ENCODE measurements around the gene ZBTB47. TPM values are rescaled to one million over a fixed set of nuclear protein-coding genes. Genes with fewer than 3 reads are reported as not detected.

The ZBTB47 gene
- total RNA-seq, 1 donor from 2014 or later: 20.0 TPM

DNA sequence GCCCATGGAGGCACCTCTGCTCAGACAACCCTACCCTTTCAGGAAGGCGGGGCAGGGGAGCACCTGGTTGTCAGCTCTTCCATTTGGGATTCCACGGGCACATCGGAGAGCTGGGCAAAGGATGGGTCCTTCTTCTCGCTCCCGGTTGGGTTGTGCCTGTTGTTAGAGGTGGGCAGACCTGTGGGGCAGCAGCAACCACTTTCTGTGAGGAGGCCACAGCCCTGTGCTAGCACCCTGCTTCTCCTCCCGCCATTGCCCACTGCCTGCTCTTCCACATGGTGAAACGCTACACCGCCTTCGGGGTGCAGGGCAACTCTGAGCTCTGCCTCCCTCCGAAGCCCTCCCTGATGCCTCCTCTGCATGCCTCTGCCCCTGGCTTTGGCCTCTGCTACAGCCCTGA lies 56.1 kb downstream of the ZBTB47 start:
- no peaks in the 10 kb centered on the region for H3K27me3 ChIP-seq (ENCODE audit: low read depth)
- intact Hi-C loops (cut with DNase I): no loop called here
- no peak overlapping the region for H3K27ac ChIP-seq
- H3K9me3 ChIP-seq: no peaks in the 10 kb centered on the region
- H3K4me3 ChIP-seq: no peak overlapping the region
- H3K4me1 ChIP-seq: no peaks in the 10 kb centered on the region
- TF ChIP-seq, protein P1, sequence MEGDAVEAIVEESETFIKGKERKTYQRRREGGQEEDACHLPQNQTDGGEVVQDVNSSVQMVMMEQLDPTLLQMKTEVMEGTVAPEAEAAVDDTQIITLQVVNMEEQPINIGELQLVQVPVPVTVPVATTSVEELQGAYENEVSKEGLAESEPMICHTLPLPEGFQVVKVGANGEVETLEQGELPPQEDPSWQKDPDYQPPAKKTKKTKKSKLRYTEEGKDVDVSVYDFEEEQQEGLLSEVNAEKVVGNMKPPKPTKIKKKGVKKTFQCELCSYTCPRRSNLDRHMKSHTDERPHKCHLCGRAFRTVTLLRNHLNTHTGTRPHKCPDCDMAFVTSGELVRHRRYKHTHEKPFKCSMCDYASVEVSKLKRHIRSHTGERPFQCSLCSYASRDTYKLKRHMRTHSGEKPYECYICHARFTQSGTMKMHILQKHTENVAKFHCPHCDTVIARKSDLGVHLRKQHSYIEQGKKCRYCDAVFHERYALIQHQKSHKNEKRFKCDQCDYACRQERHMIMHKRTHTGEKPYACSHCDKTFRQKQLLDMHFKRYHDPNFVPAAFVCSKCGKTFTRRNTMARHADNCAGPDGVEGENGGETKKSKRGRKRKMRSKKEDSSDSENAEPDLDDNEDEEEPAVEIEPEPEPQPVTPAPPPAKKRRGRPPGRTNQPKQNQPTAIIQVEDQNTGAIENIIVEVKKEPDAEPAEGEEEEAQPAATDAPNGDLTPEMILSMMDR (IDR thresholded peaks at IDR 0.05): no peak
- DNase-seq (peak; percentile 32), ATAC-seq (no peak)
- H3K36me3 ChIP-seq: no peaks in the 10 kb centered on the region

DNA sequence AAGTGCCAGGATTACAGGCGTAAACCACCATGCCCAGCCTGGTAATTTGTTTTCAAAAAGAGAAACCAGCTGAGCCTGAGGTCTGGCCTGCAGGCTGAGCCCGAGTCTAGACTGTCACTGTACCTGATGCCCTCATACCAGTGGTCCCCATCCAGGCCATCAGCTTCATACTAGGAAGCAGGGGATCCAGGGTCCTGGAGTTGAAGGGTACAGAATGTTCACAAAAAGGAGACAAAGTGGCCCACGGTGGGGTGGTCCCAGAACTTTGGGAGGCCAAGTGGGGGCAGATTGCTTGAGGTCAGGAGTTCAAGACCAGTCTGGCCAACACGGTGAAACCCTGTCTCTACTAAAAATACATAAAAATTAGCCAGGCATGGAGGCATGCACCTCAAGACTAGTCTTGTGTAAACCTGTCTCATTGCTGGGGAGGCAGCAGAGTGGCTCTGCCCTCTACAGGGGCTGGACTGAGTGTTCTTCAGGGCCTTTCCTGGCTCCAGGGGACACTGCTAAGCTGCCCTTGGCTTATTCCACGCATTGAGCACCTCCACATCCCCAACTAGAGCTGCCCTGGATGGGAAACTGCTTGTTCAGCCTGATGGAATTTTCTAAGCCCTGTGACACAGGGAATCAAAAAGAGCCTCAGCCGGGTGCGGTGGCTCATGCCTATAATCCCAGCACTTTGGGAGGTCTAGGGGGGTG lies 57.0 kb downstream of the ZBTB47 start:
- Histone ChIP-seq H3K27ac (no peak overlapping the region), H3K27me3 (ENCODE audit: low read depth) (no peaks in the 10 kb centered on the region), H3K4me1 (no peaks in the 10 kb centered on the region), H3K9me3 (no peaks in the 10 kb centered on the region), H3K36me3 (no peaks in the 10 kb centered on the region), H3K4me3 (no peak overlapping the region)
- TF ChIP-seq, protein P1 (IDR thresholded peaks at IDR 0.05): no peak
- intact Hi-C loops (cut with DNase I): no loop called here
- ATAC-seq (no peak), DNase-seq (no peak)

- DNase-seq (no peak), ATAC-seq (no peak)
Observed at GRCh38 chr3:42711491-42712343, 58.2 kb downstream of the ZBTB47 start.

GRCh38 chr3:42712344-42712648 lies 58.8 kb downstream of the ZBTB47 start:
- Histone ChIP-seq H3K27me3 (ENCODE audit: low read depth) (no peaks in the 10 kb centered on the region), H3K4me3 (no peak overlapping the region), H3K27ac (no peak overlapping the region), H3K36me3 (no peaks in the 10 kb centered on the region), H3K4me1 (no peaks in the 10 kb centered on the region), H3K9me3 (no peaks in the 10 kb centered on the region)
- intact Hi-C loops (cut with DNase I): no loop called here
- no peak for ATAC-seq
- no peak for DNase-seq
- TF ChIP-seq, protein P1 (IDR thresholded peaks at IDR 0.05): no peak

More at GRCh38 chr3:42711491-42712343, 58.2 kb downstream of the ZBTB47 start:
- Histone ChIP-seq H3K36me3 (no peaks in the 10 kb centered on the region), H3K27me3 (ENCODE audit: low read depth) (no peaks in the 10 kb centered on the region), H3K4me1 (no peaks in the 10 kb centered on the region), H3K27ac (no peak overlapping the region), H3K4me3 (no peak overlapping the region), H3K9me3 (no peaks in the 10 kb centered on the region)
- intact Hi-C loops (cut with DNase I): no loop called here
- TF ChIP-seq, protein P1 (IDR thresholded peaks at IDR 0.05): no peak

DNA sequence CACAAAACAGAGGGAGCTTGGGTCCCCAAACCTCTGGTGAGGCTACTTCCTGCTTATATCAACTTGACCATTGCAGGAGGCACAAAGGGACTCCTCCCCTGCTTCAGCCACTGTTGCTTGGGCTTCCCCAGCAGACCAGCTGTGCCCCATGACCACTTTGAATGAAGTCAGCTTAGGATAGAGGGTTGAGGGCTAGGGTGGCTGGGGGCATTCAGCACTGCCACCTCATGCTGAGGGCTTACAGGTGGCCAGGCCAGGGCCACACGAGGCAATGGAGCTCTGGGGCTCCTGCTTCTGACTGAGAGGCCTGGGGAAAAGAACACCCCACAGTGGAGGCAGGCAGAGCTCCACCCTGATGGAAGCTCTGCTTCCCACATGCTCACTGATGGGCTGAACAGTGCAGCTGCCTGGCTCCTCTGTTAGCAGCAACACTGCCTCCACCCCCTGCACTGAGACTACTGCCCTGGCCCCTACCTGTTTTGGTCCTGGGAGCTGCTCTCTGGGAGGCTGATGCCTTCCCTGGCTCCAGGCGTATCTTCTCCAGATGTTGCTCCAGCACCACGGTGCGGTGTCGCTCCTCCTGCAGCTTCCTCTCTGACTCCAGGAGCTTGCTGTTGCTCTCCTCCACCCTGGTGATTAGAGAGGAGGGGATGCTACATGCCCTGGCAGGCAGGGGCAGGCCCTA lies 59.3 kb downstream of the ZBTB47 start:
- H3K4me1 ChIP-seq: no peaks in the 10 kb centered on the region
- no peaks in the 10 kb centered on the region for H3K27me3 ChIP-seq (ENCODE audit: low read depth)
- intact Hi-C loops (cut with DNase I): no loop called here
- no peaks in the 10 kb centered on the region for H3K36me3 ChIP-seq
- no peaks in the 10 kb centered on the region for H3K9me3 ChIP-seq
- no peak overlapping the region for H3K27ac ChIP-seq
- no peak for ATAC-seq
- TF ChIP-seq, protein P1 (IDR thresholded peaks at IDR 0.05): no peak
- H3K4me3 ChIP-seq: no peak overlapping the region
- DNase-seq: no peak
